ENCODE measurements around the gene NHSL1.

- TF ChIP-seq, protein P1, sequence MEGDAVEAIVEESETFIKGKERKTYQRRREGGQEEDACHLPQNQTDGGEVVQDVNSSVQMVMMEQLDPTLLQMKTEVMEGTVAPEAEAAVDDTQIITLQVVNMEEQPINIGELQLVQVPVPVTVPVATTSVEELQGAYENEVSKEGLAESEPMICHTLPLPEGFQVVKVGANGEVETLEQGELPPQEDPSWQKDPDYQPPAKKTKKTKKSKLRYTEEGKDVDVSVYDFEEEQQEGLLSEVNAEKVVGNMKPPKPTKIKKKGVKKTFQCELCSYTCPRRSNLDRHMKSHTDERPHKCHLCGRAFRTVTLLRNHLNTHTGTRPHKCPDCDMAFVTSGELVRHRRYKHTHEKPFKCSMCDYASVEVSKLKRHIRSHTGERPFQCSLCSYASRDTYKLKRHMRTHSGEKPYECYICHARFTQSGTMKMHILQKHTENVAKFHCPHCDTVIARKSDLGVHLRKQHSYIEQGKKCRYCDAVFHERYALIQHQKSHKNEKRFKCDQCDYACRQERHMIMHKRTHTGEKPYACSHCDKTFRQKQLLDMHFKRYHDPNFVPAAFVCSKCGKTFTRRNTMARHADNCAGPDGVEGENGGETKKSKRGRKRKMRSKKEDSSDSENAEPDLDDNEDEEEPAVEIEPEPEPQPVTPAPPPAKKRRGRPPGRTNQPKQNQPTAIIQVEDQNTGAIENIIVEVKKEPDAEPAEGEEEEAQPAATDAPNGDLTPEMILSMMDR (IDR thresholded peaks at IDR 0.05; ENCODE audit: low read length), result no peak
- no peak for TF ChIP-seq EZH2 (optimal IDR thresholded peaks at IDR 0.05; ENCODE audit: low read depth, low read length)
Measured at GRCh38 chr6:138494312-138494711, 5.0 kb downstream of the NHSL1 start.

All from MM.1S (cell line).